GM19025 (cell line): ENCODE measurements around the gene DCUN1D3.
"Not testable (repeated sequence)": the region's sequence is repeated elsewhere in the genome, so short reads cannot be mapped to it uniquely, and the experiment has no call there.

Experiments
- ATAC-seq: cut with Tn5 transposase; IDR thresholded peaks from one replicate; pipeline ENCODE4 v1.9.1; 2021; ENCODE audit warnings: mild to moderate bottlenecking, low read depth, moderate library complexity; ENCODE audit not compliant: unreplicated experiment

The DCUN1D3 gene

DNA sequence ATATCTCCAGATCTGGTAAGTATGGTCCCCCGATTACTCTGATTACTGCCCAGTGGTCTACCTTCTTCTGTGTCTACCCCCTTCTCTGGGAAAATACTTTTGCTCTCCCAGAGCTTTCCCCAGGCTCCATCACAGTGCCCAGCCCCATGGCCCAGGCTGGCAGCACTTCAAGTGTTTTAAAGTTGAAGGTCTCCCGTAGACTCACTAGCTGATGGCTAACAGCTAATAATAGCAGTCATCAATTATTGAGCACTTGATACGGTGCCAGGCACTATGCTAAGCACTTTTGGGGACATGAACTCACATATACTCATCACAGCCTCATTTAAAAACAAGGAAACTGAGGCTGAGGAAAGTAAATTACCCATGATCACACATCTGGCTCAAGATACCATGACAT lies 33.4 kb downstream of the DCUN1D3 start:
- ATAC-seq = no peak

- peak; percentile 26 for ATAC-seq
Observed at GRCh38 chr16:20866145-20866772, 33.9 kb downstream of the DCUN1D3 start.

DNA sequence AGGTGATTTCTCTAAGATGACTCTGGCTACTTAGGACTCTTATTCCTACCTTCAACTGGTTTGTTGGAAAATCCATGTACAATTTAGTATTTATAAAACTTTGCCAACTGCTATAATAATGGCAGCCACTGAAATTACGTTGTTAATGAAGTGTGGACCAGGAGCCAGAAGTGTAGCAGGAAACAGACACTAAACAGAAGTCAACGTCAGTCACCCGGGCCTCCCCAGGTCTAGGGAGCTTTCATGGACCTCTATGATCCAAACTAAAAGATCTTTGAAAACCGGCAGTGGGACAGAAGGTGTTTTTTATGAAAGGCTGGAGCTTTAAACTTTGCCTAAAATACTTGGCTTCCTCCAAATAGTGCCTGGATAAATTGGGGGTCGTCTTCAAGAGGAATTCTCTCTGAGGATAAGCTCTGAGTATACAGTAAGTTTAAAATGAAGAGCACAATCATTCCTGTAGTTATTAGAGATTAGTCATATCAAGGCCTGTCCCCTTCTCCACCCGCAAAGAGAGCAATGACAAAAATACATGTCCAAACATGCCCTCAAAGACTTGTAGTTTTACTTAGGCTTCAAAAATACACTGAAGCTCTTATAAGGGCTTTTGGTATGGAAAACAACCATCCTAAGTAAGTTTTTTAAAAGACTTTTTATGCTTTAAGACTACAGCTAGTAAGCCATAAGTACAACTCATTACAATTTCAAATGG lies 34.6 kb downstream of the DCUN1D3 start:
- ATAC-seq = peak; percentile 69

DNA sequence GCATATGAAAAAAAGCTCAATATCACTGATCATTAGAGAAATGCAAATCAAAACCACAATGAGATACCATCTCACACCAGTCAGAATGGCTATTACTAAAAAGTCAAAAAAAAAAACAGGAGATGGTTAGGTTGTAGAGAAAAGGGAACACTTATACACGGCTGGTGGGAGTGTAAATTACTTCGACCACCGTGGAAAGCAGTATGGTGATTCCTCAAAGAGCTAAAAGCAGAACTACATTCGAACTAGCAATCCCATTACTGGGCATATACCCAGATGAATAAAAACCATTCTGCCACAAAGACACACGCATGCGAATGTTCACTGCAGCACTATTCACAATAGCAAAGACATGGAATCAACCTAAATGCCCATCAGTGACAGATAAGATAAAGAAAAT lies 35.8 kb downstream of the DCUN1D3 start:
- not testable (repeated sequence) for ATAC-seq

DNA sequence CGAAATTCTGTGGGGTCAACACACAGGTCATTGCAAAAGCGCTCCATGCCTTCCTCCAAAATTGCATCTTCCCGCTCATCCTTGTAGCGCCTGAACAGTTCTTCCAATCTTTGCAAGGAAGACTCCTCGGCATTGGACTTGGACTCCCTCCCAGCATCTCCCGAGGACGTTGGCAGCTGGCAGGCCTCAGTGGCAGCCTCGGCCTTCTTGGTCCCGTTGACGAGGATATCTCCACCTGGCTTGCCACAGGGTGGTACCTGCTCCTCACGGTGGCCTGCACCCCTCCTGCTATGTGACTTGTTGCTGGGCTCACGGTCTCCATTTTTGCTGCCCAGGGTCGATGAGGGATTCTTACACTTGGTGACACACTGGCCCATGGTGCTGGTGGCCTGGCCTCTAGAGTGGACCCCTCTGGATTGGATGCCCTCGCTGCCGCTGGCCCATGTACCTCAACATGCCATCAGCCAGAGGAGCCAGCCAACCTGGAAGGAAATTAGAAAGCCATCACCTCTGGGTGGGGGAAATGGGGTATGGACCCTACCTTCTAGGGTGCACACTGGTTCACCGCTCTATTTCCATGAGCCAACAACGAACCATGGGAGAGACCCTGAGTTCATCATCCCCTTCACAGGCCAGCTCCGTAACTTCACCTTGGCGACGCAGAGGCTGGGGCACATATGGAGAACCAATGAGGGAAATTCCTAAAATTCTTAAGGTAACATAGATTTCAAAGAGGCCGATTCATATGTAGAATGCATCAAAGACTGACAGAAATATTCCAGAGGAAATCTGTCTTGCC lies 37.8 kb downstream of the DCUN1D3 start:
- ATAC-seq = no peak

GRCh38 chr16:20860995-20861394 lies 39.2 kb downstream of the DCUN1D3 start:
- not testable (repeated sequence) for ATAC-seq

DNA sequence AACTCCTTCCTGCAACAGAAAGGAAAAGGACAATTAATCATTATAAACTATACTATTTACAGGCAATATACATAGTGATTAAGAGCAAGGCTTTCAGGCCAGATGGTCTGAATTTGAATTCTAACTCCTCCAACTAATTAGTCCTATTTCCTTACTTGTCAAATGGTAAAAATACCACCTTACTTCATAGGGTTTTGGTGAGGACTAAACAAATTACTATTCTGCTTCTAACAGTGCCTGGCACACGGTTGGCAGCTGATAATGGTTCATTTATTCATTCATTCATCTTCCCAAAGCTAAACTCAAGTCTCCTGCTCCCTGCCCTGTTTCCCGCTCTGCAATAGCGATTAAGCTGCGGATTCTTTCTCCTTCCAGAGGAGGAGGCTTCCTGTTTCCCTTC lies 39.8 kb downstream of the DCUN1D3 start:
- ATAC-seq = no peak

- ATAC-seq = no peak
Observed at GRCh38 chr16:20859699-20860098, 40.5 kb downstream of the DCUN1D3 start.

GRCh38 chr16:20859229-20859628 lies 40.9 kb downstream of the DCUN1D3 start:
- no peak for ATAC-seq

GRCh38 chr16:20857281-20857680 lies 42.9 kb downstream of the DCUN1D3 start:
- no peak for ATAC-seq

GRCh38 chr16:20854963-20855362 lies 45.2 kb downstream of the DCUN1D3 start:
- no peak for ATAC-seq

DNA sequence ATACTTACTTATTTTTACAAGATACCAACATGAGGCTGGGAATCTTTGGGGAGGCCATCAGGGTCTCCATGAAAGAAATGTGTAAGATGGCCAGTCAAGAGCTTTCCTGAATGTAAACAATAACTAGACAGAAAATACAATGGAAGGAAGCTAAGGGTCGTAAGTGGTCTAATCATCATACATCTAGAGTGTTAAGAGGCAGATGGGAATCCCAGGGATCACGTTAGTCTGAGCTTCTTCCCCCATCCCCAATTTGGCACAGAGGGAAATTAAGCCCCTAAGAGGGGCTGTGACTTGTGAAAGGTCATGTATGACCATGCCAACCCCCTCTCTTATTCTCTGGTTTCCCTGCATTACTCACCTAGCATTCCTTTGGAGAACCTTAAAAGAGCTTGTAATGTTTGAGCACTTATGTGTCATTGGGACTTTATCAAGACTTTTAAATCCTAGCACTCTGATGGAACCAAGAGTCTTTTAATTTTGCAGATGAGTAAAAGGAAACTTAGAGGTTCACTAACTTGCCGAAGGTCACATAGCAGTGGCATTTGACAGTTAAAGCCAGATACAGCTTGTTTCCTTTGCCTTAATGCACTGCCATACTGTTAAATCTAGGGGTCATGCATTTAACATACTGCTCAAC lies 46.1 kb downstream of the DCUN1D3 start:
- no peak for ATAC-seq

- no peak for ATAC-seq
Observed at GRCh38 chr16:20853143-20853542, 47.0 kb downstream of the DCUN1D3 start.

DNA sequence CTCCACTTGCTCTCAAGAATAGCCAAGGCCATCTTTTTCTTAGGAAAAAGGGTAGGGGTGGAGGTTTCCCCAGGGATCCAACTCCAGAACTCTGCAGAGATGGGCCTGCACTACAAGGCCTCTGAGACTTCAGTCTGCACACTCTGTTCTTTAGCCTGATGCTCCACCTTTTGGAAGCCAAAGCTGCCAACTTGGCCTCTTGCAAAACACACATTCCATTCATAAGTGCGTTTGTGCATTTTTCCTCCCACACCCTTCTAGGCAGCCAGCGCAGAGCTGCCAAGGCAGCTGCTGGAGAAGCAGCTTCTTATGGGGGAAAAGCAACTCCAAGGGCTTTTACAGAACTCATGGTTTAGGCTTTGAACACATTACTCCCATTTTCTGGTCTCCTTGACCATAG lies 48.6 kb downstream of the DCUN1D3 start:
- ATAC-seq = no peak

DNA sequence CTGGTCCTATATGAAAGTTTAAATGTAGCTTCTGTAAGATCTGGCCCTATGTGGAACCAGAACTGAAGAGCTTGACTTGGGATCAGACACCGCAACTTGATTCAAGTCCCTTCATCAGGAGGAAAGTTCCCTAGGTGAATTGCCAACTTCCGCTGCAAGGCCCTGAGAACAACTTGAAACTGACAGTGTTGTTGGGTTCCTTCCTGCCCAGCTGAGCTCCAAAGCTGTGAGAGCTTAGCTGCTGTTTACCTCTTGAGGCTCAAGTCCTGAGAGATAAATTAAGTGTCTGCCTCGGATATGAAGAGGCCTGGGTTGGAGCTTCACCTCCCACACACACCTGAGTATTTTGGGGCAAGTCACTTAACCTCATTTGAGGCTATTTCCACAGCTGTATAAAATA lies 49.2 kb downstream of the DCUN1D3 start:
- ATAC-seq = no peak

DNA sequence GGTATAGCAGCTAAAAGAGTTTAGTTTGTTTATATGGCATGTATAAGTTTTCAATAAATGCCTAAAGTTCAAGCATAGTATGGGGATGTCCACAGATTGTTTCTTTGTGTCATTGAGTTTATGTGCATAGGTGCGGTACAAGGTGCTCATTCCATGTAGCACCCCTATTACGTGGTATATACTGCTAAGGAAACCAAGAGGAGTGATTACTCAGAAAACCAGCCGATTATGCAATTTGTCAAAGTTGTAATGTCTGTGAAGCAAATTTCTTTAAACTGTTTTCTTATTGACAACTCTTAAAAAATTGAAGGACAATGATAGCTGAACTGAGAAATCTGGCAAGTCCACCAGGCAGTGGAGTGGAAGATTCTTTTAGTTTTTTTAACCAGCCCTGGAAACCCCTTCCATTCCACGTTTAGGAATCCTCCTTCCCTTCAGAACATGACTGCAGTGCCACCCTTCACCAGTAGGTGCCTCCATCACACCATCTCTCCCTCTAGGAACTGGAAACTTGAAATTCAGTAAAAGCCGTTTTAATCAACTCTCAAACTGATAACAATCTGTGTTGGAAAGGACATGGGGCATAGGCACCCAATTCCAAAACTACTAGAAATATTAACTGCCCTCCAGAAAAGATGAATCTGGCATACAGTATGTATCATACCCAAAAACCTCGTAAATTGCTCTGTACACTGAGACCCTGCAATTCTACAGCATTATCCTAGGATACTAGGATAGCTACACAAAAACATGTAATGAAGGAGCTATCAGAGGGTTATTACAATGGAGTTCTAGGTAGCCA lies 50.4 kb downstream of the DCUN1D3 start:
- ATAC-seq = no peak

GRCh38 chr16:20847550-20847949 lies 52.6 kb downstream of the DCUN1D3 start:
- ATAC-seq = no peak

DNA sequence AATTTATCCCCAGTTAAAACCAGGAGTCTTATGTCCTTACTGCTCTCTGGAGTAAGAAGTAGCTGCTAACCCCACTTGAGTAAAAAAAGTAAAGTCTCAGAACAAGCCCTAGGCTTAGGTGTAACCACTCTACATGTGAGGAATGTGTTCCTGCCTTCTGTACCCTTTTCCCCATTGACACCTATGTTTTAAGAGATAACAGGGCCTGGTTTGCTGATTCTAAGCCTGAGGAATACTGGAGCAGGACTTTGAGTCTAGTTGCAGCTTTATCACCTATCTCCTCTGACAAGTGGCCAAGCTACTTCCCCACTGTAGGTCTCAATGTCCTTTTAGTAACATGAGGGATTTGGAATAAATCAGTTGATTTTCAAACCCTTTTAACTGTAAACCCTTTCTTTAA lies 53.6 kb downstream of the DCUN1D3 start:
- no peak for ATAC-seq

- no peak for ATAC-seq
Observed at GRCh38 chr16:20846030-20846429, 54.1 kb downstream of the DCUN1D3 start.

- no peak for ATAC-seq
Observed at GRCh38 chr16:20844588-20844987, 55.6 kb downstream of the DCUN1D3 start.
